Measurements from ENCODE around the gene F10. TPM values are rescaled to one million over a fixed set of nuclear protein-coding genes. Genes with fewer than 3 reads are reported as not detected.
"Not testable (repeated sequence)": the region's sequence is repeated elsewhere in the genome, so short reads cannot be mapped to it uniquely, and the experiment has no call there.

Gene F10
- total RNA-seq, 2 experiments from 2014 or later, result not detected

- Mint-ChIP-seq H3K9me3 (ENCODE audit: low read depth) (no peaks in the 10 kb centered on the region), H3K4me1 (no peaks in the 10 kb centered on the region), H3K36me3 (no peaks in the 10 kb centered on the region), H3K27ac (no peak overlapping the region), H3K4me3 (no peak overlapping the region), H3K27me3 (no peaks in the 10 kb centered on the region)
- CTCF ChIA-PET, result no interaction called here
- DNase-seq (no peak), ATAC-seq (no peak)
Observed at GRCh38 chr13:113102727-113103126, 19.9 kb upstream of the F10 start.

GRCh38 chr13:113103646-113104045 is 19.0 kb upstream of the F10 start:
- no peaks in the 10 kb centered on the region for H3K27me3 Mint-ChIP-seq
- H3K4me3 Mint-ChIP-seq, result no peak overlapping the region
- no peak for ATAC-seq
- H3K36me3 Mint-ChIP-seq, result no peaks in the 10 kb centered on the region
- H3K9me3 Mint-ChIP-seq (ENCODE audit: low read depth), result no peaks in the 10 kb centered on the region
- CTCF ChIA-PET, result no interaction called here
- H3K27ac Mint-ChIP-seq, result no peak overlapping the region
- H3K4me1 Mint-ChIP-seq, result no peaks in the 10 kb centered on the region
- DNase-seq, result no peak

GRCh38 chr13:113105032-113105920 is 17.3 kb upstream of the F10 start, which contains the start of gene F7:
F7 (plus strand) TSS chr13:113105791; CDS start chr13:113105842, 51 bp downstream.
- Mint-ChIP-seq H3K27me3 (peaks cover 4% of the 10 kb centered on the region), H3K27ac (no peak within 1 kb of the TSS), H3K36me3 (peaks cover 3% of the 10 kb centered on the region), H3K4me1 (no peaks in the 10 kb centered on the region), H3K4me3 (no peak within 1 kb of the TSS), H3K9me3 (ENCODE audit: low read depth) (no peaks in the 10 kb centered on the region)
- DNase-seq, result no peak
- no peak for ATAC-seq
- CTCF ChIA-PET, result no interaction called here

- CTCF ChIA-PET, result no interaction called here
- peaks cover 3% of the 10 kb centered on the region for H3K36me3 Mint-ChIP-seq
Observed at GRCh38 chr13:113105921-113106452, 16.6 kb upstream of the F10 start.

GRCh38 chr13:113106711-113107351 is 15.8 kb upstream of the F10 start:
- no peak overlapping the region for H3K4me3 Mint-ChIP-seq
- CTCF ChIA-PET, result no interaction called here
- peaks cover 3% of the 10 kb centered on the region for H3K36me3 Mint-ChIP-seq
- no peaks in the 10 kb centered on the region for H3K9me3 Mint-ChIP-seq (ENCODE audit: low read depth)
- ATAC-seq, result no peak
- H3K4me1 Mint-ChIP-seq, result no peaks in the 10 kb centered on the region
- no peak overlapping the region for H3K27ac Mint-ChIP-seq
- DNase-seq, result no peak
- peaks cover 7% of the 10 kb centered on the region for H3K27me3 Mint-ChIP-seq

More at GRCh38 chr13:113105921-113106452, 16.6 kb upstream of the F10 start:
- Mint-ChIP-seq H3K4me1 (no peaks in the 10 kb centered on the region), H3K4me3 (no peak overlapping the region), H3K27ac (no peak overlapping the region), H3K27me3 (peaks cover 6% of the 10 kb centered on the region), H3K9me3 (ENCODE audit: low read depth) (no peaks in the 10 kb centered on the region)
- ATAC-seq (no peak), DNase-seq (no peak)

GRCh38 chr13:113108521-113108920 is 14.1 kb upstream of the F10 start:
- H3K4me3 Mint-ChIP-seq; CTCF ChIA-PET; H3K36me3 Mint-ChIP-seq; H3K27ac Mint-ChIP-seq; H3K9me3 Mint-ChIP-seq (ENCODE audit: low read depth); DNase-seq; H3K4me1 Mint-ChIP-seq; H3K27me3 Mint-ChIP-seq; ATAC-seq: not testable (repeated sequence)

GRCh38 chr13:113109151-113110047 is 13.2 kb upstream of the F10 start:
- ATAC-seq (peak; percentile 25), DNase-seq (no peak)
- Mint-ChIP-seq H3K4me3 (no peak overlapping the region), H3K4me1 (no peaks in the 10 kb centered on the region), H3K9me3 (ENCODE audit: low read depth) (no peaks in the 10 kb centered on the region), H3K27ac (no peak overlapping the region), H3K36me3 (peaks cover 3% of the 10 kb centered on the region), H3K27me3 (peaks cover 7% of the 10 kb centered on the region)
- CTCF ChIA-PET, result no interaction called here

- peak; percentile 34 for ATAC-seq
- H3K36me3 Mint-ChIP-seq, result peaks cover 3% of the 10 kb centered on the region
- CTCF ChIA-PET, result no interaction called here
- no peaks in the 10 kb centered on the region for H3K9me3 Mint-ChIP-seq (ENCODE audit: low read depth)
- no peak overlapping the region for H3K4me3 Mint-ChIP-seq
- H3K27me3 Mint-ChIP-seq, result peaks cover 7% of the 10 kb centered on the region
- no peak overlapping the region for H3K27ac Mint-ChIP-seq
- H3K4me1 Mint-ChIP-seq, result no peaks in the 10 kb centered on the region
- no peak for DNase-seq
Observed at GRCh38 chr13:113110048-113110851, 12.3 kb upstream of the F10 start.

GRCh38 chr13:113110852-113111315 is 11.7 kb upstream of the F10 start:
- no peak overlapping the region for H3K27ac Mint-ChIP-seq

GRCh38 chr13:113111821-113112220 is 10.8 kb upstream of the F10 start:
- H3K4me1 Mint-ChIP-seq; H3K4me3 Mint-ChIP-seq; H3K27ac Mint-ChIP-seq; H3K9me3 Mint-ChIP-seq (ENCODE audit: low read depth); CTCF ChIA-PET; DNase-seq; ATAC-seq; H3K27me3 Mint-ChIP-seq; H3K36me3 Mint-ChIP-seq: not testable (repeated sequence)

More at GRCh38 chr13:113110852-113111315, 11.7 kb upstream of the F10 start:
- H3K4me3 Mint-ChIP-seq, result no peak overlapping the region
- no peaks in the 10 kb centered on the region for H3K4me1 Mint-ChIP-seq
- H3K36me3 Mint-ChIP-seq, result peaks cover 3% of the 10 kb centered on the region
- CTCF ChIA-PET, result no interaction called here
- ATAC-seq, result no peak
- H3K27me3 Mint-ChIP-seq, result peaks cover 7% of the 10 kb centered on the region
- no peak for DNase-seq
- no peaks in the 10 kb centered on the region for H3K9me3 Mint-ChIP-seq (ENCODE audit: low read depth)

GRCh38 chr13:113112475-113112874 is 10.1 kb upstream of the F10 start:
- H3K9me3 Mint-ChIP-seq (ENCODE audit: low read depth); H3K36me3 Mint-ChIP-seq; H3K4me3 Mint-ChIP-seq; DNase-seq; CTCF ChIA-PET; H3K4me1 Mint-ChIP-seq; ATAC-seq; H3K27me3 Mint-ChIP-seq; H3K27ac Mint-ChIP-seq: not testable (repeated sequence)

GRCh38 chr13:113112893-113113845 is 9.4 kb upstream of the F10 start:
- H3K9me3 Mint-ChIP-seq (ENCODE audit: low read depth), result no peaks in the 10 kb centered on the region
- H3K4me3 Mint-ChIP-seq, result no peak overlapping the region
- CTCF ChIA-PET, result no interaction called here
- no peak for ATAC-seq
- H3K36me3 Mint-ChIP-seq, result peaks cover 3% of the 10 kb centered on the region
- no peak for DNase-seq
- H3K27ac Mint-ChIP-seq, result no peak overlapping the region
- H3K4me1 Mint-ChIP-seq, result no peaks in the 10 kb centered on the region
- peaks cover 7% of the 10 kb centered on the region for H3K27me3 Mint-ChIP-seq
